Fibroblast of lung (primary cell): ENCODE results near the gene FOXC1.

Source experiments
- EZH2 ChIP-seq: IDR thresholded peaks from 2 replicates; pipeline ENCODE4 v1.5.1; 2012; ENCODE audit warnings: low read length, control low read depth, mild to moderate bottlenecking; ENCODE audit errors: missing control alignments
- TF ChIP-seq, protein P1 (sequence below), 2 donors: IDR thresholded peaks in 1 of 2; conservative IDR thresholded peaks in 1 of 2; 1 replicate in 1 of 2; 2 replicates in 1 of 2; pipeline ENCODE4 v1.5.1; 2011 to 2012; ENCODE audit warnings: low read length in 2 of 2, control low read depth in 1 of 2, inconsistent platforms in 1 of 2, low read depth in 1 of 2, mild to moderate bottlenecking in 1 of 2

DNA sequence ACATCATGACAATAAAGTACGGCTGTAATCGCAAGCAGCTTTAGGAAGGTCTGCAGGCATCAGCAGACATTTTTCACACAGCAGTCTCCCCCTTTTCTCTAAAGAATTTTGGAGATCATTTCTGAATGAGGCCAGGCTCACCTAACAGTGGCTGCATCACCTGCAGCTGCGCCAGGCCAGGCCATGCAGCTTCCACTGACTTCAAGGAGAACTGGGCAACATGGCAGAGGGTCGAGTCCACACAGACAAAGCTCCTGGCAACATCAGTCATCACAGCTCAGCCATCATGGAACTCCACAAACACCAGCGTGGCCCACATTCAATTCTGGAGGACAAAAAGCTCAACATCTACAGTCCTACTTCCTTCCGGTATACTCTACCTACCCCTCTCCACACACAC, 17.8 kb upstream of the FOXC1 start:
- TF ChIP-seq, protein P1, sequence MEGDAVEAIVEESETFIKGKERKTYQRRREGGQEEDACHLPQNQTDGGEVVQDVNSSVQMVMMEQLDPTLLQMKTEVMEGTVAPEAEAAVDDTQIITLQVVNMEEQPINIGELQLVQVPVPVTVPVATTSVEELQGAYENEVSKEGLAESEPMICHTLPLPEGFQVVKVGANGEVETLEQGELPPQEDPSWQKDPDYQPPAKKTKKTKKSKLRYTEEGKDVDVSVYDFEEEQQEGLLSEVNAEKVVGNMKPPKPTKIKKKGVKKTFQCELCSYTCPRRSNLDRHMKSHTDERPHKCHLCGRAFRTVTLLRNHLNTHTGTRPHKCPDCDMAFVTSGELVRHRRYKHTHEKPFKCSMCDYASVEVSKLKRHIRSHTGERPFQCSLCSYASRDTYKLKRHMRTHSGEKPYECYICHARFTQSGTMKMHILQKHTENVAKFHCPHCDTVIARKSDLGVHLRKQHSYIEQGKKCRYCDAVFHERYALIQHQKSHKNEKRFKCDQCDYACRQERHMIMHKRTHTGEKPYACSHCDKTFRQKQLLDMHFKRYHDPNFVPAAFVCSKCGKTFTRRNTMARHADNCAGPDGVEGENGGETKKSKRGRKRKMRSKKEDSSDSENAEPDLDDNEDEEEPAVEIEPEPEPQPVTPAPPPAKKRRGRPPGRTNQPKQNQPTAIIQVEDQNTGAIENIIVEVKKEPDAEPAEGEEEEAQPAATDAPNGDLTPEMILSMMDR (conservative IDR thresholded peaks at IDR 0.05 in 1 of 2, IDR thresholded peaks at IDR 0.05 in 1 of 2; ENCODE audit: low read depth in 1 of 2, low read length in 2 of 2), result no peak
- TF ChIP-seq EZH2, result no peak
